K562 (cell line): Measurements from ENCODE around the gene PKIB. TPM values are rescaled to one million over a fixed set of nuclear protein-coding genes. Genes with fewer than 3 reads are reported as not detected.

Experiments
- ATAC-seq: fragments of 200-7000 bp; cut with Tn5 transposase; 3 replicates; pipeline ENCODE4 v1.9.1; 2020; ENCODE audit warnings: moderate library complexity
- BruUV-seq: library from RNA; stranded (reverse); fragments of 400-500 nt; replicated peaks from 2 replicates; lab custom pipeline; 2021; lab: Mats Ljungman, UMichigan
- CTCF ChIA-PET: fragments of 300-600 bp; formaldehyde crosslinking; extraction: SDS; loops from one replicate; lab custom pipeline; 2021; ENCODE audit warnings: low intra/inter-chr PET ratio; lab: Yijun Ruan, JAX
- POLR2A ChIA-PET: fragments of 300-600, 350-650 bp; sonication (Branson Sonifier 250); formaldehyde crosslinking; extraction: SDS; loops from one replicate; lab custom pipeline; 2021; ENCODE audit warnings: antibody characterized with exemption, inconsistent platforms; lab: Yijun Ruan, JAX
- DNase-seq, 4 experiments: peaks; one replicate each; pipeline versions ENCODE4 v3.0.0 to v3.0.0-alpha.2; 2011 to 2018; ENCODE audit warnings: low spot score in 3 of 4, mixed read lengths in 3 of 4; ENCODE audit errors: extremely low read depth in 1 of 4
- FAIRE-seq: peaks from 2 replicates; lab custom pipeline; 2011; peaks lifted over from hg19 to GRCh38; lab: Jason Lieb, UNC
- H2AFZ ChIP-seq: 2 replicates; pipeline ENCODE4 v1.6.0; 2011; ENCODE audit warnings: low read depth, low read length, control low read depth, inconsistent platforms
- H3K27ac ChIP-seq: fragments of 200-600 bp; 3 replicates; pipeline ENCODE4 v1.8.0; 2011; ENCODE audit warnings: low read depth, mild to moderate bottlenecking, control low read depth, inconsistent platforms, low read length, moderate library complexity, mixed read lengths; ENCODE audit errors: extremely low read depth
- H3K27me3 ChIP-seq, 2 experiments: fragments of 300-600 bp in 1 of 2; 2 replicates in 1 of 2; 3 replicates in 1 of 2; pipeline versions ENCODE4 v1.6.0 to v1.8.0; 2011; ENCODE audit warnings: inconsistent platforms in 2 of 2, low read length in 2 of 2, mild to moderate bottlenecking in 1 of 2, mixed read lengths in 1 of 2, moderate library complexity in 1 of 2; ENCODE audit not compliant: control insufficient read depth in 2 of 2, insufficient read depth in 2 of 2
- H3K36me3 ChIP-seq: fragments of 300-600 bp; 3 replicates; pipeline ENCODE4 v1.8.0; 2011; ENCODE audit warnings: mild to moderate bottlenecking, low read length, inconsistent platforms; ENCODE audit not compliant: control insufficient read depth, insufficient read depth
- H3K4me1 ChIP-seq, 2 experiments: fragments of 200-600 bp in 1 of 2; replicated peaks in 1 of 2; 2 replicates in 1 of 2; 3 replicates in 1 of 2; pipeline versions ENCODE4 v1.5.1 to v1.8.0; 2011; ENCODE audit warnings: inconsistent platforms in 2 of 2, low read length in 2 of 2, mild to moderate bottlenecking in 1 of 2, mixed read lengths in 1 of 2, moderate library complexity in 1 of 2; ENCODE audit not compliant: control insufficient read depth in 2 of 2, insufficient read depth in 2 of 2
- H3K4me2 ChIP-seq: 2 replicates; pipeline ENCODE4 v1.6.1; 2011; ENCODE audit warnings: low read length, control low read depth, inconsistent platforms, mixed read lengths; ENCODE audit not compliant: insufficient read depth
- H3K4me3 ChIP-seq: fragments of 200-600 bp; sonication (generic), shearing (Covaris generic); 2 replicates; pipeline ENCODE4 v1.5.1; 2016; ENCODE audit warnings: control low read depth, inconsistent platforms
- H3K79me2 ChIP-seq: fragments of 200-600 bp; 3 replicates; pipeline ENCODE4 v1.8.0; 2011; ENCODE audit warnings: low read length, inconsistent platforms; ENCODE audit not compliant: control insufficient read depth, insufficient read depth
- H3K9ac ChIP-seq, 2 experiments: 2 replicates each; pipeline versions ENCODE4 v1.6.0 to v1.6.1; 2011; ENCODE audit warnings: low read depth in 2 of 2, low read length in 2 of 2, control low read depth in 1 of 2, inconsistent platforms in 1 of 2, mild to moderate bottlenecking in 1 of 2, mixed read lengths in 1 of 2; ENCODE audit not compliant: insufficient read depth in 1 of 2
- H3K9me1 ChIP-seq: one replicate; pipeline ENCODE4 v1.6.0; 2011; ENCODE audit warnings: inconsistent platforms, mild to moderate bottlenecking, low read length, moderate library complexity; ENCODE audit not compliant: control insufficient read depth, insufficient read depth
- H3K9me3 ChIP-seq: replicated peaks from 2 replicates; pipeline ENCODE4 v1.5.1; 2011; ENCODE audit warnings: low read depth, low read length, inconsistent platforms; ENCODE audit not compliant: control insufficient read depth, insufficient read depth
- H4K20me1 ChIP-seq: replicated peaks from 2 replicates; pipeline ENCODE4 v1.6.1; 2011; ENCODE audit warnings: low read length, inconsistent platforms, mixed read lengths; ENCODE audit not compliant: control insufficient read depth, insufficient read depth
- CBX8 ChIP-seq: fragments of 200-600 bp; sonication (generic); IDR thresholded peaks from 2 replicates; pipeline ENCODE4 v1.6.1; 2012; ENCODE audit warnings: borderline replicate concordance, mixed run types, low read depth, mild to moderate bottlenecking, moderate library complexity, mixed read lengths, low read length, control low read depth, inconsistent platforms; ENCODE audit not compliant: poor library complexity, severe bottlenecking; ENCODE audit errors: extremely low read depth
- FOXP1 ChIP-seq: sonication (generic); formaldehyde crosslinking; IDR thresholded peaks from 2 replicates; pipeline ENCODE4 v1.8.0; 2022; ENCODE audit warnings: mild to moderate bottlenecking, missing genetic modification reagents
- PHB ChIP-seq: fragments of 250-450 bp; sonication (Bioruptor Pico); IDR thresholded peaks from 2 replicates; pipeline ENCODE4 v1.5.0; 2021
- RB1 ChIP-seq: fragments of 450-650 bp; IDR thresholded peaks from 2 replicates; pipeline ENCODE4 v1.6.1; 2017; ENCODE audit warnings: low read depth, mild to moderate bottlenecking
- STAT5B ChIP-seq: fragments of 250-450 bp; sonication (Bioruptor Pico); IDR thresholded peaks from 2 replicates; pipeline ENCODE4 v1.8.0; 2021; ENCODE audit warnings: mild to moderate bottlenecking, inconsistent platforms
- ZNF561 ChIP-seq: fragments of 450-650 bp; formaldehyde crosslinking; conservative IDR thresholded peaks from 2 replicates; pipeline ENCODE4 v1.4.0; 2020; ENCODE audit warnings: mild to moderate bottlenecking, moderate library complexity
- ZNF586 ChIP-seq: fragments of 450-650 bp; formaldehyde crosslinking; conservative IDR thresholded peaks from 2 replicates; pipeline ENCODE4 v1.4.0; 2020; ENCODE audit warnings: mild to moderate bottlenecking, moderate library complexity
- WGBS: fragments of 100-300 bp; shearing (Covaris generic); methylation state at CpG from one replicate; pipeline ENCODE4 v1.1.6; 2016; ENCODE audit warnings: low coverage, mixed read lengths; ENCODE audit not compliant: insufficient coverage; ENCODE audit errors: missing lambda C conversion rate; 5-methylcytosine and 5-hydroxymethylcytosine counted together
- in situ Hi-C: fragments of 300-500 bp; cut with MboI; formaldehyde crosslinking; loops from 4 replicates; pipeline ENCODE4 v1.15.0; 2018; ENCODE audit warnings: inconsistent platforms, mixed read lengths
- intact Hi-C: fragments of 100-400 bp; cut with micrococcal nuclease; formaldehyde crosslinking; loops from 2 replicates; pipeline ENCODE4 v1.14.2; 2022
- polyA plus RNA-seq, 8 experiments: library from polyadenylated mRNA; depleted of rRNA in 4 of 8; stranded (reverse) in 5 of 8; unstranded in 3 of 8; fragments of >200 nt; fragmentation: Nextera tagmentation in 2 of 8; fragmentation: Illumina TruSeq in 1 of 8; extraction: Ambion mirVana in 2 of 8; extraction: Trizol in 1 of 8; gene quantifications; 2 replicates each; pipeline versions ENCODE4 v1.2.1 to v1.2.3, GENCODE V29; 2011 to 2014; ENCODE audit warnings: inconsistent platforms in 1 of 8, missing spikeins in 1 of 8
- total RNA-seq, 7 experiments: library from RNA; depleted of rRNA in 6 of 7; stranded (reverse); fragments of >200 nt in 6 of 7; fragmentation: Illumina TruSeq in 2 of 7; extraction: Trizol in 2 of 7; gene quantifications; 2 replicates each; pipeline versions ENCODE4 v1.2.1 to v1.2.3, GENCODE V29; 2011 to 2021; ENCODE audit warnings: low replicate concordance in 1 of 7
- TF ChIP-seq, protein P1 (sequence below): sonication (generic); formaldehyde crosslinking; IDR thresholded peaks from 2 replicates; pipeline ENCODE4 v1.8.0; 2022; ENCODE audit warnings: mild to moderate bottlenecking, missing genetic modification reagents

PKIB gene
- total and polyA plus RNA-seq, 9 of the 15 experiments (the other 6 are each of a cell fraction or from before 2014, with no cell fraction given): 14.8 to 37.5 (median 27.4) TPM

DNA sequence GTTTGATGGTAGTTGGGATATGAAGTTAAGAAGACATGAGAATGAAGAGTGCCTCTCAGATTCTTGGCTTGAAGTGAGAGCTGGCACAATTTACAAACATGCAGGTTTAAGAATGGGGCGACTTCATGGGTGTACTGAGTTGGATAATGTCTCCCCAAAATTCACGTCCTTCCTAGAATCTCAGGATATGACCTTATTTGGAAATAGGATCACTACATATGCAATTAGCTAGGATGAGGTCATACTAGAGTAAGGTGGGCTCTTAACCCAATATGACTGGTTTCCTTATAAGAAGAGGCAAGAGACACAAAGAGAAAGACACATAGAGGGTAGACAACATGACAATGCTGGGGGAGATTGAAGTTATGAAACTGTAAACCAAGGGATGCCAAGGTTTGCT is 5.2 kb downstream of the PKIB start:
- Histone ChIP-seq H3K4me3 (no peak overlapping the region), H3K27ac (no peak overlapping the region), H3K9me1 (no peaks in the 10 kb centered on the region), H4K20me1 (no peaks in the 10 kb centered on the region), H3K36me3 (no peaks in the 10 kb centered on the region), H3K79me2 (no peaks in the 10 kb centered on the region), H3K4me1 (peaks cover 0 to 8% of the 10 kb centered on the region in 2 experiments; a peak in 2 of 5 replicates), H3K9ac (no peak overlapping the region), H3K27me3 (no peaks in the 10 kb centered on the region; a peak in 1 of 5 replicates), H3K4me2 (no peak overlapping the region), H3K9me3 (no peaks in the 10 kb centered on the region), H2AFZ (no peak overlapping the region)
- TF ChIP-seq RB1: no peak
- TF ChIP-seq PHB (CRISPR knock-in tag): no peak
- no peak for TF ChIP-seq STAT5B (CRISPR knock-in tag)
- TF ChIP-seq, protein P1, sequence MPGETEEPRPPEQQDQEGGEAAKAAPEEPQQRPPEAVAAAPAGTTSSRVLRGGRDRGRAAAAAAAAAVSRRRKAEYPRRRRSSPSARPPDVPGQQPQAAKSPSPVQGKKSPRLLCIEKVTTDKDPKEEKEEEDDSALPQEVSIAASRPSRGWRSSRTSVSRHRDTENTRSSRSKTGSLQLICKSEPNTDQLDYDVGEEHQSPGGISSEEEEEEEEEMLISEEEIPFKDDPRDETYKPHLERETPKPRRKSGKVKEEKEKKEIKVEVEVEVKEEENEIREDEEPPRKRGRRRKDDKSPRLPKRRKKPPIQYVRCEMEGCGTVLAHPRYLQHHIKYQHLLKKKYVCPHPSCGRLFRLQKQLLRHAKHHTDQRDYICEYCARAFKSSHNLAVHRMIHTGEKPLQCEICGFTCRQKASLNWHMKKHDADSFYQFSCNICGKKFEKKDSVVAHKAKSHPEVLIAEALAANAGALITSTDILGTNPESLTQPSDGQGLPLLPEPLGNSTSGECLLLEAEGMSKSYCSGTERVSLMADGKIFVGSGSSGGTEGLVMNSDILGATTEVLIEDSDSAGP (CRISPR knock-in tag): no peak
- no peak for TF ChIP-seq FOXP1
- TF ChIP-seq ZNF561 (CRISPR knock-in tag): no peak
- TF ChIP-seq CBX8: no peak
- no peak for TF ChIP-seq ZNF586 (CRISPR knock-in tag)
- intact Hi-C loops: no loop called here
- in situ Hi-C loops: no loop called here
- DNase-seq (no peak), FAIRE-seq (no peak), ATAC-seq (no peak)
- CTCF ChIA-PET: no interaction called here
- POLR2A ChIA-PET: no interaction called here
- no TSS peak for BruUV-seq
- 34% methylated on average over 2 of the region's 2 CpGs for WGBS
